ENCODE measurements around the gene GLIS1. TPM values are rescaled to one million over a fixed set of nuclear protein-coding genes. Genes with fewer than 3 reads are reported as not detected.

The GLIS1 gene
- total RNA-seq, 2 donors from 2014 or later: not detected

DNA sequence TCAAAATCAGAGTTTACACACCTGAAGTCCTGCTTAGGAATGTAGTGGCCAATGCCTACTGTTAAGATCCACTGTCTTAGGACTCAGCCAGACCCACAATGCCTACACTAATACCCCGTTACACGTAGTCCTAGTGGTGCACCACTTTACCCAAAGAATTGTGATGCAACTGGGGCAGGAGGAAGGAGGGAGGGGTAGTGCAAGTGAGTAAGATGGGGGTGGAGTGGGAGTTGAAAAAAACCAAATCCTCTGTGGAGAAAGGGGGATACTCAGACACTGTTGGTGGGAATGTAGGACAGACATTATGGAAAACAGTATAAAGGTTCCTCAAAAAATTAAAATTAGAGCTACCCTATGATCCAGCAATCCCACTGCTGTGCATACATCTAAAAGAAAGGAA lies 19.5 kb downstream of the GLIS1 start:
- H3K27me3 Mint-ChIP-seq: peaks cover 8 to 9% of the 10 kb centered on the region in 2 donors
- H3K36me3 Mint-ChIP-seq: no peaks in the 10 kb centered on the region
- no peak overlapping the region for H3K27ac Mint-ChIP-seq
- no peak for ATAC-seq
- H3K4me1 Mint-ChIP-seq (ENCODE audit: low read depth in 2 of 2): no peaks in the 10 kb centered on the region
- H3K4me3 Mint-ChIP-seq: no peak overlapping the region
- no peak for DNase-seq (ENCODE audit: low spot score)
- no peaks in the 10 kb centered on the region for H3K9me3 Mint-ChIP-seq

DNA sequence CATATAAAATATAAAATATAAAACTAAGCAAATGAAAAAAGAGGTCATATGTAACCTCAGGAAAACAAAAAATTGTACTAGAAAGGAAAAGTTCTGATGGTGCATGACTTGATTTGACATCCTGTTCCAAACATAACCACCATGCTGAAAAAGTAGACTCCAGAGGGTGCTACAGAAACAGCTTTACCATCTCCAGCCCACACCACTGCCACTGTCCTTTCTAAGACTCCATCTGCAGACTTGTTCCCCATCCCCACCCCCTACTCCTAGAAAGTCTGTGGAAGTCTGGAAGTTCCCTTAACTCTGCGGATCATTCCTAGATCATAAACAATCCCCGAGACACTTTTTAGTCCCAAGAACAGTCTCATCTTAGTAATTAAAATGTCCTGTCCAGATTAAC lies 20.5 kb downstream of the GLIS1 start:
- H3K4me3 Mint-ChIP-seq: no peak overlapping the region
- H3K4me1 Mint-ChIP-seq (ENCODE audit: low read depth in 2 of 2): no peaks in the 10 kb centered on the region
- H3K27me3 Mint-ChIP-seq: peaks cover 8 to 14% of the 10 kb centered on the region in 2 donors
- H3K27ac Mint-ChIP-seq: no peak overlapping the region
- DNase-seq (ENCODE audit: low spot score): no peak
- ATAC-seq: no peak
- no peaks in the 10 kb centered on the region for H3K9me3 Mint-ChIP-seq
- no peaks in the 10 kb centered on the region for H3K36me3 Mint-ChIP-seq

DNA sequence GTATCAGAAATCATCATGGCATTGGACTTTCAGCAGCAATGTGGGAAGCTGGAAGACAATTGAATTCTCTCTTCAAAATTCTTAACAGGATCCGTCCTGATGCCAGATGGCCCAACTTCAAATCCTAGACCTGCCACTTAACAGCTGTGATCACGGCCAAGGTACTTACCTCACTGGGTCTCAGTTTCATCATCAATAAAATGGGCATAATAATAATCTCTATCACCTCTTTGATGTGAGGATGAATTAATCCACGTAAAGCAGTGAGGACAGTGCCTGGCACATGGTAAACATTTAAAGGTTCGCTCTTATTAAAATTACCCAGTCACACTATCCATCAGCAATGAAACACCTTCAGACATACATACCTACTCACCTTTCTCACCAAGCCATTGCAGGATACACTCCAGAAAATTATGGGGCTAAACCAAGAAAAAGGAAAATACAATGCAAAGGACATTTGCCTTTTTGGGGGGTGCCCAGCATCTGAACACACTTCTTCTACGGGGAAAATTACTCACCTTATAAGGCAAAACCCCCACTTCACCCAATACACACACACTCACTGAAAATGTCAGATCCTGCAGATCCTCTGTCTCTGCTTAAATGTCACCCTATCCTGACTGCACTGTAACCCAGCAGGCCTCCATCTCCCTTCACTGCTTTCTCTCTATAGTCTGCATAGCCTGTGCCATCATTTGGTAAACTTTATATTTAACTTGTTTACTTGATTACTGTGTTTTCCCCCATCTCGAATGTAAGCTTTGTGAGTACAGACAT lies 21.7 kb downstream of the GLIS1 start:
- ATAC-seq (no peak), DNase-seq (ENCODE audit: low spot score) (no peak)
- H3K27ac Mint-ChIP-seq: no peak overlapping the region
- H3K4me1 Mint-ChIP-seq (ENCODE audit: low read depth in 2 of 2): no peaks in the 10 kb centered on the region
- peaks cover 11 to 14% of the 10 kb centered on the region in 2 donors for H3K27me3 Mint-ChIP-seq
- H3K9me3 Mint-ChIP-seq: no peaks in the 10 kb centered on the region
- no peaks in the 10 kb centered on the region for H3K36me3 Mint-ChIP-seq
- H3K4me3 Mint-ChIP-seq: no peak overlapping the region

DNA sequence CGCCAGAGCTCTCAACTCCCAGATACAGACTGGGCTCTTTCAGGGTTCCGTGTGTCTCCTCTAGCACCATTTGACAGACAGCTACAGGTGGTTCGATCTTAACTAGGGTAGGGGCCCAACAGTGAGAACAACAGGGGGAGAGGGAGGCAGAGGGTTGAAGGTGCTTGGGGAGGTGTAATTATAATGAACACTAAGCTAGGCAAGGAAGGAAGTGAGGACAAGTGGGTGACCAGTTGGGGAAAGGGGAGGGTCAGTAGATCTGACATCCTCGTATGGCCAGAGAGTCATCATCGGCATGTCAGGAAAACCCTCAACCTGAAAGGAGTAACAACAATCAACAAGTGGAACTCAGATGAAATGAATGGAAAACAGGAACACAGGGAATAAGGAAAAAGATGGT lies 22.8 kb downstream of the GLIS1 start:
- H3K4me3 Mint-ChIP-seq: no peak overlapping the region
- DNase-seq (ENCODE audit: low spot score): no peak
- ATAC-seq: no peak
- no peaks in the 10 kb centered on the region for H3K36me3 Mint-ChIP-seq
- peaks cover 11 to 14% of the 10 kb centered on the region in 2 donors for H3K27me3 Mint-ChIP-seq
- no peaks in the 10 kb centered on the region for H3K4me1 Mint-ChIP-seq (ENCODE audit: low read depth in 2 of 2)
- H3K27ac Mint-ChIP-seq: no peak overlapping the region
- H3K9me3 Mint-ChIP-seq: no peaks in the 10 kb centered on the region

DNA sequence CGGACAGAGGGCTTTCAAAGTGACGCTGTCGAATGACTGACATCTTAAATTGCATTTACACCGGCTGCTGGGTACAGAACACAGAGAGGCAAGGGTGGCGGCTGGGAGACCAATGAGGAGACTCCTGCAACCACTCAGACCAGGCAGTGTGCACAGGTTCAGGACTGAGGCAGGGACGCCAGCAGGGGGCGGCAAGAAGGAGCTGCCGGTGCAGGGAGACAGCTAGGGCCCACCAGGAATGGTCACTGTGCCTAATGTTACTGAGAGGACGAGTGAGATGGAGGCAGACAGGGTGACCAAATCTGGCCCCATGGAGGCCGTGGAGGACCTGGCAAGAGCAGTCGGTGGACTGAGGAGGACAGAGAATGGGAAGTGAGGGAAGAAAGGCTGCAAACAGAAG lies 23.5 kb downstream of the GLIS1 start:
- no peaks in the 10 kb centered on the region for H3K4me1 Mint-ChIP-seq (ENCODE audit: low read depth in 2 of 2)
- no peak for DNase-seq (ENCODE audit: low spot score)
- H3K27ac Mint-ChIP-seq: no peak overlapping the region
- no peaks in the 10 kb centered on the region for H3K36me3 Mint-ChIP-seq
- no peak for ATAC-seq
- peaks cover 11 to 14% of the 10 kb centered on the region in 2 donors for H3K27me3 Mint-ChIP-seq
- no peak overlapping the region for H3K4me3 Mint-ChIP-seq
- H3K9me3 Mint-ChIP-seq: no peaks in the 10 kb centered on the region

DNA sequence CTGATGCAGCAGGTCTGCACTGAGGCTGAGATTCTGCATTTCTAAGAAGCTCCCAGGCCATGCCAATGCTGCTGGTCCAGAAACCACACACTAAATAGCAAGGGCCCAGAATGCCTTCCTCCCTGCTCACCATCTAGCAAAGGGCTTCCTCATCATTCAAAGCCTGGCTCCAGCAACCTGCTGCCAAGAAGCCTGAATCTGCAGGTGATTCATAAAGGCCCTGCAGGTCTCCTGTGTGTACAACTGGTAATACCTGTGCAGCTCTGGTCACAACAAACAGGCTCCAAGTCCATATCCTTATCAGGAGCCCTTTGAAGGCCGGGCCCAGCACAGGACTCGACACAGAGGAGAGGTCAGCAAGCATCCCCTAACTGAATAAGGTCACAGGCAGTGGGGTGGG lies 26.7 kb downstream of the GLIS1 start:
- DNase-seq (ENCODE audit: low spot score) (no peak), ATAC-seq (no peak)
- Mint-ChIP-seq H3K27ac (no peak overlapping the region), H3K9me3 (no peaks in the 10 kb centered on the region), H3K27me3 (peaks cover 3 to 5% of the 10 kb centered on the region in 2 donors), H3K36me3 (no peaks in the 10 kb centered on the region), H3K4me3 (no peak overlapping the region), H3K4me1 (ENCODE audit: low read depth in 2 of 2) (no peaks in the 10 kb centered on the region)

DNA sequence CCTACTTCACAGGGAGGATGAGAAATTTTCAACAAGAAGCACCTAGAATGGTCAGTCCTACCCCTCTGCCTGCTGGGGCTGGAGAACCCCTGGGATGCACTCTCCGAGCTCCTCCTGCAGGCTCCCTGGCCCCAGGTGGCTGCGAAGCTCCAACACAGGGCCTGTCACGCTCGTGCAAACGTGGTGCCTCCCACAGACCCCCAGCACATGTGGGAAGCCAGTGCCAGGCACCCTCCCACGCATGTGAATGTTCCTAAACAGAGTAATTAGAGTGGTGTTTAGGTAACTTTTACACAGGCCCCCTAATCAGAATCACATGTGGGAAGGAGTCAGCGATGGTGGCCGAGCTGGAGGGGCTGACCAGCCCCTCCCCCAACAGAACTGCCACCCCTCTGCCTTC lies 28.4 kb downstream of the GLIS1 start:
- Mint-ChIP-seq H3K27ac (no peak overlapping the region), H3K9me3 (no peaks in the 10 kb centered on the region), H3K36me3 (no peaks in the 10 kb centered on the region), H3K4me1 (ENCODE audit: low read depth in 2 of 2) (no peaks in the 10 kb centered on the region), H3K4me3 (no peak overlapping the region), H3K27me3 (peaks cover 6 to 11% of the 10 kb centered on the region in 2 donors)
- no peak for ATAC-seq
- no peak for DNase-seq (ENCODE audit: low spot score)

DNA sequence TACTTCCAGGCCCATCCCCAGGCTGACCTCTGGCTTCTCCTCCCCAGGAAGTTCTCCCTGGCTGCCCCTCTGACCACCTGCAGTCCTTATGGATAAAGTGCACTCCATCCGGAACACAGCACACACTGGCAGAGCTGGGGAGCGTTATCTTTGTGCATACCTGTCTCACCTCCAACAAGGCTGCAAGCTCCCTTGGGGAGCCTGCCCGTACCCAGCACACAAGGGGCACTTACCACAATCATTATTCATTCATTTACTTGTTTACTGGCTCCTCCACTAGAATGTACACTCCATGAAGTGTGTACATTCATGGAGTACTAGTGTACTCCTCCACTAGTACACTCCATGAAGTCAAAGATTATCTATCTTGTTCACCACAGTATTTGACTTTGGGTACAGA lies 30.3 kb downstream of the GLIS1 start:
- H3K4me1 Mint-ChIP-seq (ENCODE audit: low read depth in 2 of 2): no peaks in the 10 kb centered on the region
- DNase-seq (ENCODE audit: low spot score) (no peak), ATAC-seq (no peak)
- no peaks in the 10 kb centered on the region for H3K36me3 Mint-ChIP-seq
- no peak overlapping the region for H3K4me3 Mint-ChIP-seq
- no peaks in the 10 kb centered on the region for H3K9me3 Mint-ChIP-seq
- no peak overlapping the region for H3K27ac Mint-ChIP-seq
- peaks cover 6 to 8% of the 10 kb centered on the region in 2 donors for H3K27me3 Mint-ChIP-seq

DNA sequence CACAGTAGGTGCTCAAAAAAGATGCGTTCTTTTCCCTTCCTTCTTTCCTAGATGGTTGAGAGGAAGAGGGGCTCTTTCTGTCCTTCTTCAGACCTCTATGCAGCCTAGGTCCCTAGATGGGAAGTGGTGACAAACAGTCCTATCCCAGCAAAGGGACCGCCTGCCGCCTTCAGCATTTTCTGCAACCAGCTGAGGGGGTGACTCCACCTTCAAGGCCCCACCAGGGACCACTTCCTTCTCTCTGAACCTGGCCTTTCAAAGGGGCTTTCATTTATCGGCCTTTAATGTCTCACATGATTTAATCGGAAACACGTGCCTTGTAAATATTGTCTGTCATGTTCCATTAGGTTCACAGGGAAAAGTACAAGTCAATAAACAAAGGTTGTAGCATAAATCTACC lies 32.6 kb downstream of the GLIS1 start:
- Mint-ChIP-seq H3K36me3 (no peaks in the 10 kb centered on the region), H3K27me3 (peaks cover 3 to 11% of the 10 kb centered on the region in 2 donors), H3K27ac (no peak overlapping the region), H3K4me1 (ENCODE audit: low read depth in 2 of 2) (no peaks in the 10 kb centered on the region), H3K9me3 (no peaks in the 10 kb centered on the region), H3K4me3 (no peak overlapping the region)
- DNase-seq (ENCODE audit: low spot score) (no peak), ATAC-seq (no peak)

DNA sequence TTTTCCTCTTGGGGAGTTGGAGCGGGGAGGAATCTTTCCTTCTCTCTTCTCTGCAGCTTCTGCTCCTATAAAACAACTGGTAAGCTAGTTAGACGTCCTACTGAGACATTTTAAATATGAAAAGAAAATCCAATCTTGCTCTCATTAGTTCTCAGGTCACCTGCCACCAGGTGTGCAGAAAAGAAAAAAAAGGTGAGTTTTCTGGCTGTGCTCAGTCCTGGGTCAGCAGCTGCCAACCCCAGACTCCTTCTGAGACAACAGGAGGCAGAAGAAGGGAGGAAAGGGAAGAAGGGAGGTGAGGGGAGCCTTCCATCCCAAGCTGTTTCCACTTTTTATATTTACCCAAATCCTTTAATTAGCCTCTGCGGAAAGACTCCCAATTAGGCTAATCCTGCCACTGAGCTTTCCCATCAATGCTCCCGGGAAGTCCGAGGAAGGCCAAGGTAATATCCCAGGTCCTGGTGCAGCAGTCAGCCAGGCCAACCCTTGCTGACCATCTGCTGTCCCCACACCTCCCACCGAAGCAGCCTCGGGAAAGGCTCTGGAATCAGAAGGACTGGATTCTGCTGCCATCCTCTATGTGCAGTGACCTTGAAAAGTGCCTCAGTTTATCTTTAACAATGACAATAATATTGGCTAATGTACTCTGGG lies 33.4 kb downstream of the GLIS1 start:
- Mint-ChIP-seq H3K27ac (no peak overlapping the region), H3K36me3 (no peaks in the 10 kb centered on the region), H3K4me1 (ENCODE audit: low read depth in 2 of 2) (no peaks in the 10 kb centered on the region), H3K4me3 (no peak overlapping the region), H3K27me3 (peaks cover 3 to 11% of the 10 kb centered on the region in 2 donors), H3K9me3 (no peaks in the 10 kb centered on the region)
- DNase-seq (ENCODE audit: low spot score): no peak
- no peak for ATAC-seq

DNA sequence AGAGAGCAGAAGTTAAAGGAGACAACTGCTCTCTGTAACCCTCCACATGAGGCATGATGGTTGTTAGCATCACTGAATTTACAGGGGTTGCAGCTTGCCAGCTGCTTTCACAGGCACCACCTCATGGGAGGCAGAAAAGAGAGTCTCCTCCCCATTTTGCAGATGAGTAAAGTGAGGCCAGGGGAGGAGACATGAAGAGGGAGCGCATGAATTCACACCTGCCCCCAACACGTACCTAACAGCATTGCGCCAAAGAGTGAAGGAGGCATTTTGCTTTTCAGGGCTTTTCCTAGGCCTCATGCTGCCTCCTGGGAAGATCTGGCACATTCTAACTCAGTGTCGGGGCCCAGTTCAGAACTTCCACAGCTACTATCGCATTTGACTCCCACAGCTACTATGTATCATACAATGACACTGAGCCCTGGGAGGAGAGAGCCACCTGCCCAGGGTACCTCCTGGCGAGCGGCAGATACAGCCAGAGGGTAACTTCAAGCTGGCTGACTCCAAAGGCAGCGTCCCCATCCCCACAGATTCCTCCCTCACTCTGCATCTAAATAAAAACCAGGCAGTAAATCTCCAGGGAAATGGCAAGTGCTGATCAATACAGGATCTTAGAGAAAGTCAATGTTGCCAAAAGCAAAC lies 34.0 kb downstream of the GLIS1 start:
- ATAC-seq (no peak), DNase-seq (ENCODE audit: low spot score) (no peak)
- Mint-ChIP-seq H3K9me3 (no peaks in the 10 kb centered on the region), H3K27me3 (peaks cover 3 to 11% of the 10 kb centered on the region in 2 donors), H3K4me3 (no peak overlapping the region), H3K27ac (no peak overlapping the region), H3K4me1 (ENCODE audit: low read depth in 2 of 2) (no peaks in the 10 kb centered on the region), H3K36me3 (no peaks in the 10 kb centered on the region)

DNA sequence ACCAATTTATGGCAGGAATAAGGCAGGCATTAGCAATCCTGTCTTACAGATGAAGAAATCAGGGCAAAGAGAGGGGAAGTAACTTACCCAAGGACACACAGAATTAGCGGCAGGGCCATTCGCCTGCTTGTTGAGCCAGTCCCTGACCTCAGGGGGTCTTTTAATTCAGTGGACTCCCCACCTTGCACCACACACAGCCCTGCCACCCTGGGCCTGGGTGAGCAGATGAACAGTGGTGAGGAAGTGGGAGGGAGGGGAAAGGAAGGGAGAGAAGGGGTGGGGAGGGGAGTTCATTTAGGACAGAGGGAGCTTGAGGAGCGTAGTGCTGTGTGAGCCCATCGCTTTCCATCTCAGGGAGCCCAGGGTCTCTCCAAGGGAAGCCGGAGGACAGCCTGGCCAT lies 34.7 kb downstream of the GLIS1 start:
- no peaks in the 10 kb centered on the region for H3K4me1 Mint-ChIP-seq (ENCODE audit: low read depth in 2 of 2)
- no peak overlapping the region for H3K4me3 Mint-ChIP-seq
- no peak overlapping the region for H3K27ac Mint-ChIP-seq
- ATAC-seq: no peak
- no peaks in the 10 kb centered on the region for H3K9me3 Mint-ChIP-seq
- peaks cover 3 to 11% of the 10 kb centered on the region in 2 donors for H3K27me3 Mint-ChIP-seq
- H3K36me3 Mint-ChIP-seq: no peaks in the 10 kb centered on the region
- no peak for DNase-seq (ENCODE audit: low spot score)

DNA sequence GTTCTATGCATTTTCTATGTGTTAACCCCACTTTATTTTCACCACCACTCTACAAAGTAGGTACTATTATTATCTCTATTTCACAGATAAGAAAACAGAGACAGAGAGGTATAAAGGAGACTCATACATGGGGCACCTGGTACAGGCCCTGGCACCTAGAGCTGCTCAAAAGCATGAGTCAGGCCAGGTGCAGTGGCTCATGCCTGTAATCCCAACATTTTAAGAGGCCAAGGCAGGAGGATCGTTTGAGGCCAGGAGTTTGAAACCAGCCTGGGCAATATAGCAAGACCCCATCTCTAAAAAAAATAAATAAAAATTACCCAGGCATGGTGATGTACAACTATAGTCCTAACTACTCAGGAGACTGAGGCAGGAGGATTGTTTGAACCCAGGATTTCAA lies 35.8 kb downstream of the GLIS1 start:
- H3K27ac Mint-ChIP-seq: no peak overlapping the region
- no peaks in the 10 kb centered on the region for H3K9me3 Mint-ChIP-seq
- H3K27me3 Mint-ChIP-seq: peaks cover 3 to 11% of the 10 kb centered on the region in 2 donors
- DNase-seq (ENCODE audit: low spot score) (no peak), ATAC-seq (no peak)
- no peaks in the 10 kb centered on the region for H3K36me3 Mint-ChIP-seq
- no peaks in the 10 kb centered on the region for H3K4me1 Mint-ChIP-seq (ENCODE audit: low read depth in 2 of 2)
- H3K4me3 Mint-ChIP-seq: no peak overlapping the region

DNA sequence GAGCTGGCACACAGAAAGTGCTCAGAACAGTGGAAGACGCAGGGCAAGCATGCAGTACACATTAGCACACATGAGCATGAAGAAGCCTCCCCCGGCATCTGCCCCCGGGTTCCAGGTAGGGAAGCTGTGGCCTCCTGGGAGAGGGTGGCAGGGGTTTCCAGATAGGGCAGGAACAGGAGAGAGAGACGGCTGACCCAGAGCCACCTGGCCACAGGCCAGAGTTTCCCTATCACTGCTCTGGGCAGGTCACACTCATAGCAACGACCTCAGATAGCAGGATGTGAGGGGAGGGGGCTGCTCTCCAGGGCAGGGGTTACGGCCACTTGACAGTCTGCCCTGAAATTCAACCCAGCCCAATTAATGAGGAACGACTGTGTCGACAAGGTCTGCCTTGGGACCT lies 36.6 kb downstream of the GLIS1 start:
- no peak overlapping the region for H3K27ac Mint-ChIP-seq
- no peaks in the 10 kb centered on the region for H3K4me1 Mint-ChIP-seq (ENCODE audit: low read depth in 2 of 2)
- H3K9me3 Mint-ChIP-seq: no peaks in the 10 kb centered on the region
- H3K4me3 Mint-ChIP-seq: no peak overlapping the region
- ATAC-seq (no peak), DNase-seq (ENCODE audit: low spot score) (no peak)
- H3K27me3 Mint-ChIP-seq: peaks cover 3 to 11% of the 10 kb centered on the region in 2 donors
- no peaks in the 10 kb centered on the region for H3K36me3 Mint-ChIP-seq

Data from natural killer cell treated with Interleukin-12 subunit alpha and Interleukin-12 subunit beta and Interleukin-15 and Interleukin-18, amount 100 ng/mL, for 72 hours (primary cell).